ENCODE measurements around the gene ERBB2. TPM values are rescaled to one million over a fixed set of nuclear protein-coding genes. Genes with fewer than 3 reads are reported as not detected.

Gene ERBB2
- total and polyA plus RNA-seq, 10 of the 15 experiments (the other 5 are each of a cell fraction or from before 2014, with no cell fraction given) = 0.39 to 7.0 (median 4.3) TPM

DNA sequence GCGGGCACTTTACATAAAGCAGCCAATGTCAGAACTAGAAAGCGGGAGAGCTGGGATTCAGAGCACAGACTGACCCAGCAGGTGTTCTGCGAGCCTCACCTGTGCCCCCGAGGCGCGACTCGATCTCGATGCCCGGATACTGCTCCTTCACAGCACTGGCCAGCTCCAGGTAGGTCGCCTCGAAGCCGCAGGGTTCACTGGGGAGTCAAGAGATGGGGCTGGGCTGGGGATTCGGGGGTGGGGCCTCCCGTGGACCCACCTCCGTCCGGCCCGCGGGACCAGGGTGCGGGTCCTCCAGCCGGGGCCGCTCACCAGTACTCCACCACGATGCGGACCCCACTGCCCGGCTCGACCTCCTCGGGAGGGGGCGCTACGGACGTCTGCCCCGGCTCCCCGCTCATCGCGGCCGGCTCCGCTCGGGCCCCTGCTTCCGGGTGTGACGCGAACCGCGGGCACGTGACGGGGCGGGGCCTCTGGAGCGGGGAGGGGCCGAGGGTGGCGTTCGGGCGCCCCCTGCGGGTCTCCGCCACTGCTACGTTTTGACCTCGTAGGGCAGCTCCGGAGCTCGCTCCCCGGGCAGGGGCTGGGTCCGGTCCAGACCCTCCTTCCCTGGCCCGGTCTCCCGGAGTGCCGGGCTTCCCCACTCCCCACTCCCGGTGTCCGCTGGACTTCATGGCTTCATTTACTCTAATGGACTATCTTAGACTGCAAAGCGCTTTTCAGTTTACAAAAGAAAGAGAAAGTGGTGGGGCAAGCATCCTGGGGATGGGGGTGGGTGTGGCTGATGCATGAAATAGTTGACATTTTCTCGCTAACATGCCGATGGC is 30.4 kb downstream of the ERBB2 start, which contains the start of gene MIEN1 (continued):
- TF ChIP-seq YBX1 (IDR thresholded peaks at IDR 0.05) (no peak), SMC3 (IDR thresholded peaks at IDR 0.05; ENCODE audit: borderline replicate concordance, low read length) (peak; percentile 49), NR2C2 (IDR thresholded peaks at IDR 0.05; ENCODE audit: borderline replicate concordance, control insufficient read depth, insufficient read length, low read depth) (no peak), TCF12 (IDR thresholded peaks at IDR 0.05; ENCODE audit: low read depth, low read length) (no peak), POLR2A (IDR thresholded peaks at IDR 0.05; ENCODE audit: low read depth, low read length) (peak; percentile 98), CBFB (IDR thresholded peaks at IDR 0.05; ENCODE audit: low read depth) (no peak), RELB (IDR thresholded peaks at IDR 0.05; ENCODE audit: low read depth) (no peak; the same call in 1 of the 2 replicates), SMARCA5 (IDR thresholded peaks at IDR 0.05) (peak; percentile 73), CREM (IDR thresholded peaks at IDR 0.05; ENCODE audit: low read depth) (peak; percentile 83), RB1 (IDR thresholded peaks at IDR 0.05; ENCODE audit: borderline replicate concordance) (no peak; the same call in 1 of the 2 replicates), SUPT20H (IDR thresholded peaks at IDR 0.05; ENCODE audit: borderline replicate concordance, control insufficient read depth, low read depth, low read length) (no peak), ZBTB4 (CRISPR knock-in tag; IDR thresholded peaks at IDR 0.05) (no peak)
- TF ChIP-seq, protein P1, sequence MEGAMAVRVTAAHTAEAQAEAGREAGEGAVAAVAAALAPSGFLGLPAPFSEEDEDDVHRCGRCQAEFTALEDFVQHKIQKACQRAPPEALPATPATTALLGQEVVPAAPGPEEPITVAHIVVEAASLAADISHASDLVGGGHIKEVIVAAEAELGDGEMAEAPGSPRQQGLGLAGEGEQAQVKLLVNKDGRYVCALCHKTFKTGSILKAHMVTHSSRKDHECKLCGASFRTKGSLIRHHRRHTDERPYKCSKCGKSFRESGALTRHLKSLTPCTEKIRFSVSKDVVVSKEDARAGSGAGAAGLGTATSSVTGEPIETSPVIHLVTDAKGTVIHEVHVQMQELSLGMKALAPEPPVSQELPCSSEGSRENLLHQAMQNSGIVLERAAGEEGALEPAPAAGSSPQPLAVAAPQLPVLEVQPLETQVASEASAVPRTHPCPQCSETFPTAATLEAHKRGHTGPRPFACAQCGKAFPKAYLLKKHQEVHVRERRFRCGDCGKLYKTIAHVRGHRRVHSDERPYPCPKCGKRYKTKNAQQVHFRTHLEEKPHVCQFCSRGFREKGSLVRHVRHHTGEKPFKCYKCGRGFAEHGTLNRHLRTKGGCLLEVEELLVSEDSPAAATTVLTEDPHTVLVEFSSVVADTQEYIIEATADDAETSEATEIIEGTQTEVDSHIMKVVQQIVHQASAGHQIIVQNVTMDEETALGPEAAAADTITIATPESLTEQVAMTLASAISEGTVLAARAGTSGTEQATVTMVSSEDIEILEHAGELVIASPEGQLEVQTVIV (IDR thresholded peaks at IDR 0.05; ENCODE audit: borderline replicate concordance, partially characterized antibody) = peak; percentile 88
- TF ChIP-seq, protein P2, sequence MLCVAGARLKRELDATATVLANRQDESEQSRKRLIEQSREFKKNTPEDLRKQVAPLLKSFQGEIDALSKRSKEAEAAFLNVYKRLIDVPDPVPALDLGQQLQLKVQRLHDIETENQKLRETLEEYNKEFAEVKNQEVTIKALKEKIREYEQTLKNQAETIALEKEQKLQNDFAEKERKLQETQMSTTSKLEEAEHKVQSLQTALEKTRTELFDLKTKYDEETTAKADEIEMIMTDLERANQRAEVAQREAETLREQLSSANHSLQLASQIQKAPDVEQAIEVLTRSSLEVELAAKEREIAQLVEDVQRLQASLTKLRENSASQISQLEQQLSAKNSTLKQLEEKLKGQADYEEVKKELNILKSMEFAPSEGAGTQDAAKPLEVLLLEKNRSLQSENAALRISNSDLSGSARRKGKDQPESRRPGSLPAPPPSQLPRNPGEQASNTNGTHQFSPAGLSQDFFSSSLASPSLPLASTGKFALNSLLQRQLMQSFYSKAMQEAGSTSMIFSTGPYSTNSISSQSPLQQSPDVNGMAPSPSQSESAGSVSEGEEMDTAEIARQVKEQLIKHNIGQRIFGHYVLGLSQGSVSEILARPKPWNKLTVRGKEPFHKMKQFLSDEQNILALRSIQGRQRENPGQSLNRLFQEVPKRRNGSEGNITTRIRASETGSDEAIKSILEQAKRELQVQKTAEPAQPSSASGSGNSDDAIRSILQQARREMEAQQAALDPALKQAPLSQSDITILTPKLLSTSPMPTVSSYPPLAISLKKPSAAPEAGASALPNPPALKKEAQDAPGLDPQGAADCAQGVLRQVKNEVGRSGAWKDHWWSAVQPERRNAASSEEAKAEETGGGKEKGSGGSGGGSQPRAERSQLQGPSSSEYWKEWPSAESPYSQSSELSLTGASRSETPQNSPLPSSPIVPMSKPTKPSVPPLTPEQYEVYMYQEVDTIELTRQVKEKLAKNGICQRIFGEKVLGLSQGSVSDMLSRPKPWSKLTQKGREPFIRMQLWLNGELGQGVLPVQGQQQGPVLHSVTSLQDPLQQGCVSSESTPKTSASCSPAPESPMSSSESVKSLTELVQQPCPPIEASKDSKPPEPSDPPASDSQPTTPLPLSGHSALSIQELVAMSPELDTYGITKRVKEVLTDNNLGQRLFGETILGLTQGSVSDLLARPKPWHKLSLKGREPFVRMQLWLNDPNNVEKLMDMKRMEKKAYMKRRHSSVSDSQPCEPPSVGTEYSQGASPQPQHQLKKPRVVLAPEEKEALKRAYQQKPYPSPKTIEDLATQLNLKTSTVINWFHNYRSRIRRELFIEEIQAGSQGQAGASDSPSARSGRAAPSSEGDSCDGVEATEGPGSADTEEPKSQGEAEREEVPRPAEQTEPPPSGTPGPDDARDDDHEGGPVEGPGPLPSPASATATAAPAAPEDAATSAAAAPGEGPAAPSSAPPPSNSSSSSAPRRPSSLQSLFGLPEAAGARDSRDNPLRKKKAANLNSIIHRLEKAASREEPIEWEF (IDR thresholded peaks at IDR 0.05; ENCODE audit: insufficient replicate concordance, low read depth, low read length) = no peak
- TF ChIP-seq, protein P3, sequence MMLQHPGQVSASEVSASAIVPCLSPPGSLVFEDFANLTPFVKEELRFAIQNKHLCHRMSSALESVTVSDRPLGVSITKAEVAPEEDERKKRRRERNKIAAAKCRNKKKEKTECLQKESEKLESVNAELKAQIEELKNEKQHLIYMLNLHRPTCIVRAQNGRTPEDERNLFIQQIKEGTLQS (IDR thresholded peaks at IDR 0.05; ENCODE audit: borderline replicate concordance, extremely low read depth, low read depth, low read length) = peak; percentile 95
